ENCODE data around the gene INMT.
A peak's percentile ranks its signal among the peaks of the same experiment; 100 is the strongest.

Gene INMT

GRCh38 chr7:30772984-30773383, 21.0 kb downstream of the INMT start:
- TF ChIP-seq GATA1 (IDR thresholded peaks at IDR 0.05; ENCODE audit: low read depth, low read length) (no peak), POLR2A (IDR thresholded peaks at IDR 0.05; ENCODE audit: low read length) (no peak)
- no peak for DNase-seq

- no peak for DNase-seq
Observed at GRCh38 chr7:30775992-30776391, 24.1 kb downstream of the INMT start.

GRCh38 chr7:30776971-30777370, 25.0 kb downstream of the INMT start:
- no peak for TF ChIP-seq GATA1 (IDR thresholded peaks at IDR 0.05; ENCODE audit: low read depth, low read length)
- TF ChIP-seq POLR2A (IDR thresholded peaks at IDR 0.05; ENCODE audit: low read length), result no peak

More at GRCh38 chr7:30775992-30776391, 24.1 kb downstream of the INMT start:
- TF ChIP-seq POLR2A (IDR thresholded peaks at IDR 0.05; ENCODE audit: low read length) (no peak), GATA1 (IDR thresholded peaks at IDR 0.05; ENCODE audit: low read depth, low read length) (no peak)

GRCh38 chr7:30778255-30779025, 26.5 kb downstream of the INMT start:
- DNase-seq, result no peak

More at GRCh38 chr7:30776971-30777370, 25.0 kb downstream of the INMT start:
- DNase-seq, result no peak

GRCh38 chr7:30779574-30779973, 27.6 kb downstream of the INMT start:
- TF ChIP-seq POLR2A (IDR thresholded peaks at IDR 0.05; ENCODE audit: low read length) (no peak), GATA1 (IDR thresholded peaks at IDR 0.05; ENCODE audit: low read depth, low read length) (no peak)
- no peak for DNase-seq

More at GRCh38 chr7:30778255-30779025, 26.5 kb downstream of the INMT start:
- TF ChIP-seq GATA1 (IDR thresholded peaks at IDR 0.05; ENCODE audit: low read depth, low read length) (no peak), POLR2A (IDR thresholded peaks at IDR 0.05; ENCODE audit: low read length) (no peak)

GRCh38 chr7:30780941-30781340, 29.0 kb downstream of the INMT start:
- DNase-seq, result no peak
- TF ChIP-seq POLR2A (IDR thresholded peaks at IDR 0.05; ENCODE audit: low read length) (no peak), GATA1 (IDR thresholded peaks at IDR 0.05; ENCODE audit: low read depth, low read length) (no peak)

GRCh38 chr7:30782690-30783089, 30.8 kb downstream of the INMT start:
- no peak for TF ChIP-seq GATA1 (IDR thresholded peaks at IDR 0.05; ENCODE audit: low read depth, low read length)
- TF ChIP-seq POLR2A (IDR thresholded peaks at IDR 0.05; ENCODE audit: low read length), result no peak
- DNase-seq, result no peak

- DNase-seq, result no peak
- TF ChIP-seq POLR2A (IDR thresholded peaks at IDR 0.05; ENCODE audit: low read length), result no peak
- TF ChIP-seq GATA1 (IDR thresholded peaks at IDR 0.05; ENCODE audit: low read depth, low read length), result no peak
Observed at GRCh38 chr7:30785786-30786185, 33.9 kb downstream of the INMT start.

- DNase-seq, result no peak
- TF ChIP-seq POLR2A (IDR thresholded peaks at IDR 0.05; ENCODE audit: low read length), result no peak
- no peak for TF ChIP-seq GATA1 (IDR thresholded peaks at IDR 0.05; ENCODE audit: low read depth, low read length)
Observed at GRCh38 chr7:30787486-30787885, 35.6 kb downstream of the INMT start.

- TF ChIP-seq POLR2A (IDR thresholded peaks at IDR 0.05; ENCODE audit: low read length) (no peak), GATA1 (IDR thresholded peaks at IDR 0.05; ENCODE audit: low read depth, low read length) (no peak)
- no peak for DNase-seq
Observed at GRCh38 chr7:30788640-30789333, 36.9 kb downstream of the INMT start.

GRCh38 chr7:30789334-30789711, 37.4 kb downstream of the INMT start:
- TF ChIP-seq GATA1 (IDR thresholded peaks at IDR 0.05; ENCODE audit: low read depth, low read length) (no peak), POLR2A (IDR thresholded peaks at IDR 0.05; ENCODE audit: low read length) (no peak)
- DNase-seq, result peak in 1 of 2 experiments; percentile 8

GRCh38 chr7:30790356-30790755, 38.4 kb downstream of the INMT start:
- DNase-seq, result no peak
- TF ChIP-seq POLR2A (IDR thresholded peaks at IDR 0.05; ENCODE audit: low read length), result no peak
- no peak for TF ChIP-seq GATA1 (IDR thresholded peaks at IDR 0.05; ENCODE audit: low read depth, low read length)

GRCh38 chr7:30791114-30791513, 39.2 kb downstream of the INMT start:
- no peak for TF ChIP-seq GATA1 (IDR thresholded peaks at IDR 0.05; ENCODE audit: low read depth, low read length)
- TF ChIP-seq POLR2A (IDR thresholded peaks at IDR 0.05; ENCODE audit: low read length), result no peak
- peak in 1 of 2 experiments; percentile 8 for DNase-seq

- TF ChIP-seq POLR2A (IDR thresholded peaks at IDR 0.05; ENCODE audit: low read length), result no peak
- TF ChIP-seq GATA1 (IDR thresholded peaks at IDR 0.05; ENCODE audit: low read depth, low read length), result no peak
Observed at GRCh38 chr7:30795161-30795948, 43.4 kb downstream of the INMT start.

More at GRCh38 chr7:30795161-30795948, 43.4 kb downstream of the INMT start:
- DNase-seq, result no peak
